ENCODE measurements around the gene NRG4. TPM values are rescaled to one million over a fixed set of nuclear protein-coding genes. Genes with fewer than 3 reads are reported as not detected.

Gene NRG4
- polyA plus RNA-seq, 1 donor from 2014 or later: 1.4 TPM

- no peak overlapping the region for H2AFZ ChIP-seq (ENCODE audit: low read depth, low read length)
- H3K4me3 ChIP-seq (ENCODE audit: low read length): no peak overlapping the region
- H3K4me2 ChIP-seq (ENCODE audit: low read length): no peak overlapping the region
- TF ChIP-seq EP300 (conservative IDR thresholded peaks at IDR 0.05; ENCODE audit: poor library complexity, severe bottlenecking) (no peak), SMC3 (conservative IDR thresholded peaks at IDR 0.05; ENCODE audit: poor library complexity) (no peak), TAF1 (IDR thresholded peaks at IDR 0.05; ENCODE audit: low read depth) (no peak), EZH2 (IDR thresholded peaks at IDR 0.05; ENCODE audit: borderline replicate concordance, insufficient read depth, low read length, poor library complexity, severe bottlenecking) (no peak), RAD21 (conservative IDR thresholded peaks at IDR 0.05) (no peak), MXI1 (conservative IDR thresholded peaks at IDR 0.05; ENCODE audit: poor library complexity, severe bottlenecking) (no peak), POLR2AphosphoS5 (IDR thresholded peaks at IDR 0.05) (no peak)
- TF ChIP-seq, protein P1, sequence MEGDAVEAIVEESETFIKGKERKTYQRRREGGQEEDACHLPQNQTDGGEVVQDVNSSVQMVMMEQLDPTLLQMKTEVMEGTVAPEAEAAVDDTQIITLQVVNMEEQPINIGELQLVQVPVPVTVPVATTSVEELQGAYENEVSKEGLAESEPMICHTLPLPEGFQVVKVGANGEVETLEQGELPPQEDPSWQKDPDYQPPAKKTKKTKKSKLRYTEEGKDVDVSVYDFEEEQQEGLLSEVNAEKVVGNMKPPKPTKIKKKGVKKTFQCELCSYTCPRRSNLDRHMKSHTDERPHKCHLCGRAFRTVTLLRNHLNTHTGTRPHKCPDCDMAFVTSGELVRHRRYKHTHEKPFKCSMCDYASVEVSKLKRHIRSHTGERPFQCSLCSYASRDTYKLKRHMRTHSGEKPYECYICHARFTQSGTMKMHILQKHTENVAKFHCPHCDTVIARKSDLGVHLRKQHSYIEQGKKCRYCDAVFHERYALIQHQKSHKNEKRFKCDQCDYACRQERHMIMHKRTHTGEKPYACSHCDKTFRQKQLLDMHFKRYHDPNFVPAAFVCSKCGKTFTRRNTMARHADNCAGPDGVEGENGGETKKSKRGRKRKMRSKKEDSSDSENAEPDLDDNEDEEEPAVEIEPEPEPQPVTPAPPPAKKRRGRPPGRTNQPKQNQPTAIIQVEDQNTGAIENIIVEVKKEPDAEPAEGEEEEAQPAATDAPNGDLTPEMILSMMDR (IDR thresholded peaks at IDR 0.05; ENCODE audit: poor library complexity, severe bottlenecking): no peak
- TF ChIP-seq, protein P2, sequence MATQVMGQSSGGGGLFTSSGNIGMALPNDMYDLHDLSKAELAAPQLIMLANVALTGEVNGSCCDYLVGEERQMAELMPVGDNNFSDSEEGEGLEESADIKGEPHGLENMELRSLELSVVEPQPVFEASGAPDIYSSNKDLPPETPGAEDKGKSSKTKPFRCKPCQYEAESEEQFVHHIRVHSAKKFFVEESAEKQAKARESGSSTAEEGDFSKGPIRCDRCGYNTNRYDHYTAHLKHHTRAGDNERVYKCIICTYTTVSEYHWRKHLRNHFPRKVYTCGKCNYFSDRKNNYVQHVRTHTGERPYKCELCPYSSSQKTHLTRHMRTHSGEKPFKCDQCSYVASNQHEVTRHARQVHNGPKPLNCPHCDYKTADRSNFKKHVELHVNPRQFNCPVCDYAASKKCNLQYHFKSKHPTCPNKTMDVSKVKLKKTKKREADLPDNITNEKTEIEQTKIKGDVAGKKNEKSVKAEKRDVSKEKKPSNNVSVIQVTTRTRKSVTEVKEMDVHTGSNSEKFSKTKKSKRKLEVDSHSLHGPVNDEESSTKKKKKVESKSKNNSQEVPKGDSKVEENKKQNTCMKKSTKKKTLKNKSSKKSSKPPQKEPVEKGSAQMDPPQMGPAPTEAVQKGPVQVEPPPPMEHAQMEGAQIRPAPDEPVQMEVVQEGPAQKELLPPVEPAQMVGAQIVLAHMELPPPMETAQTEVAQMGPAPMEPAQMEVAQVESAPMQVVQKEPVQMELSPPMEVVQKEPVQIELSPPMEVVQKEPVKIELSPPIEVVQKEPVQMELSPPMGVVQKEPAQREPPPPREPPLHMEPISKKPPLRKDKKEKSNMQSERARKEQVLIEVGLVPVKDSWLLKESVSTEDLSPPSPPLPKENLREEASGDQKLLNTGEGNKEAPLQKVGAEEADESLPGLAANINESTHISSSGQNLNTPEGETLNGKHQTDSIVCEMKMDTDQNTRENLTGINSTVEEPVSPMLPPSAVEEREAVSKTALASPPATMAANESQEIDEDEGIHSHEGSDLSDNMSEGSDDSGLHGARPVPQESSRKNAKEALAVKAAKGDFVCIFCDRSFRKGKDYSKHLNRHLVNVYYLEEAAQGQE (IDR thresholded peaks at IDR 0.05; ENCODE audit: borderline replicate concordance): no peak
- no peaks in the 10 kb centered on the region for H3K9me2 ChIP-seq (ENCODE audit: insufficient read depth, low read length)
- no peak overlapping the region for H3K27ac ChIP-seq (ENCODE audit: low read length)
- H3K79me2 ChIP-seq (replicated peaks; ENCODE audit: insufficient read depth, low read length): peaks cover 3% of the 10 kb centered on the region
- no peaks in the 10 kb centered on the region for H4K20me1 ChIP-seq (ENCODE audit: insufficient read depth)
- H3F3A ChIP-seq (ENCODE audit: insufficient read depth, low read length, poor library complexity, severe bottlenecking): no peaks in the 10 kb centered on the region
- H3K36me3 ChIP-seq (ENCODE audit: insufficient read depth, low read length): peaks cover 2% of the 10 kb centered on the region
- H3K9me3 ChIP-seq (ENCODE audit: low read length): no peaks in the 10 kb centered on the region
- no peaks in the 10 kb centered on the region for H3K27me3 ChIP-seq (ENCODE audit: insufficient read depth, low read depth, low read length)
- no peak overlapping the region for H3K9ac ChIP-seq (ENCODE audit: low read length)
Observed at GRCh38 chr15:75927601-75928000, 84.6 kb downstream of the NRG4 start.

DNA sequence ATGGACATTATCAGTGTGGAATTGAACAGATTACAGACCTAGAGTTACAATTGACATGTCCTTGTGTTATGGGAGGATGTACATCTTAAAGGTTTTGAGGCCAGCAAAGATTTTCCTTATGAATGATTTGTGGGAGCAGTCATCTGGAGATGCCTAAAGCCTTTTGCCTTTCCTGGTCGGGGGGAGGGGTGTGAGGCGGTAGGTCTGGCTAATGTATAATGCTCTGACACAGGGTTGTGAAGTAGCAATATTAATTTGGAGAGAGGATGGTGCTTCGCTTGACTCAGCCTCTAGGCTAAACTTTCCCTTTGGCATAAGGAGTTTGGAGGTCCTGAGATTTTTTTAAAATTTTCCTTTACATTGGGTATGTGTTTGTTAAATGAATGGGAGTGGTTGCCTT, 85.3 kb downstream of the NRG4 start:
- Histone ChIP-seq H3K27me3 (ENCODE audit: insufficient read depth, low read depth, low read length) (no peaks in the 10 kb centered on the region), H3K27ac (ENCODE audit: low read length) (no peak overlapping the region), H3K36me3 (ENCODE audit: insufficient read depth, low read length) (no peaks in the 10 kb centered on the region), H3K4me3 (ENCODE audit: low read length) (no peak overlapping the region), H3K79me2 (replicated peaks; ENCODE audit: insufficient read depth, low read length) (peaks cover 3% of the 10 kb centered on the region), H3K9ac (ENCODE audit: low read length) (no peak overlapping the region), H3K9me3 (ENCODE audit: low read length) (no peaks in the 10 kb centered on the region), H3K4me2 (ENCODE audit: low read length) (no peak overlapping the region), H4K20me1 (ENCODE audit: insufficient read depth) (no peaks in the 10 kb centered on the region), H3F3A (ENCODE audit: insufficient read depth, low read length, poor library complexity, severe bottlenecking) (no peaks in the 10 kb centered on the region), H3K9me2 (ENCODE audit: insufficient read depth, low read length) (no peaks in the 10 kb centered on the region), H2AFZ (ENCODE audit: low read depth, low read length) (no peak overlapping the region)
- TF ChIP-seq, protein P1 (IDR thresholded peaks at IDR 0.05; ENCODE audit: poor library complexity, severe bottlenecking): no peak
- TF ChIP-seq TAF1 (IDR thresholded peaks at IDR 0.05; ENCODE audit: low read depth): no peak
- no peak for TF ChIP-seq MXI1 (conservative IDR thresholded peaks at IDR 0.05; ENCODE audit: poor library complexity, severe bottlenecking)
- TF ChIP-seq, protein P2 (IDR thresholded peaks at IDR 0.05; ENCODE audit: borderline replicate concordance): no peak
- no peak for TF ChIP-seq SMC3 (conservative IDR thresholded peaks at IDR 0.05; ENCODE audit: poor library complexity)
- no peak for TF ChIP-seq EP300 (conservative IDR thresholded peaks at IDR 0.05; ENCODE audit: poor library complexity, severe bottlenecking)
- TF ChIP-seq EZH2 (IDR thresholded peaks at IDR 0.05; ENCODE audit: borderline replicate concordance, insufficient read depth, low read length, poor library complexity, severe bottlenecking): no peak
- TF ChIP-seq POLR2AphosphoS5 (IDR thresholded peaks at IDR 0.05): no peak

Measured in neural cell (in vitro differentiated cells).